Measurements from ENCODE around the gene KCNJ11.

KCNJ11 gene

GRCh38 chr11:17408026-17408425, 19.6 kb upstream of the KCNJ11 start:
- DNase-seq, result no peak

- DNase-seq, result no peak
Measured at GRCh38 chr11:17407575-17407974, 19.1 kb upstream of the KCNJ11 start.

GRCh38 chr11:17406818-17407149, 18.3 kb upstream of the KCNJ11 start:
- DNase-seq, result no peak

GRCh38 chr11:17406082-17406817, 17.8 kb upstream of the KCNJ11 start:
- DNase-seq, result no peak

- peak in 1 of 2 experiments; percentile 20 for DNase-seq
Measured at GRCh38 chr11:17405232-17406005, 17.0 kb upstream of the KCNJ11 start.

- no peak for DNase-seq
Measured at GRCh38 chr11:17403980-17404759, 15.7 kb upstream of the KCNJ11 start.

GRCh38 chr11:17402486-17402885, 14.0 kb upstream of the KCNJ11 start:
- no peak for DNase-seq

- no peak for DNase-seq
Measured at GRCh38 chr11:17401841-17402240, 13.4 kb upstream of the KCNJ11 start.

- no peak for DNase-seq
Measured at GRCh38 chr11:17401316-17401715, 12.9 kb upstream of the KCNJ11 start.

- no peak for DNase-seq
Measured at GRCh38 chr11:17400048-17400775, 11.8 kb upstream of the KCNJ11 start.

- DNase-seq, result no peak
Measured at GRCh38 chr11:17399236-17399635, 10.8 kb upstream of the KCNJ11 start.

- no peak for DNase-seq
Measured at GRCh38 chr11:17397311-17398002, 9.0 kb upstream of the KCNJ11 start.

- DNase-seq, result no peak
Measured at GRCh38 chr11:17396598-17397310, 8.3 kb upstream of the KCNJ11 start.

- DNase-seq, result no peak
Measured at GRCh38 chr11:17395978-17396377, 7.5 kb upstream of the KCNJ11 start.

GRCh38 chr11:17395554-17395961, 7.1 kb upstream of the KCNJ11 start:
- DNase-seq, result no peak

GRCh38 chr11:17394743-17395390, 6.4 kb upstream of the KCNJ11 start:
- DNase-seq, result no peak

GRCh38 chr11:17393472-17393871, 5.0 kb upstream of the KCNJ11 start:
- no peak for DNase-seq

GRCh38 chr11:17392872-17393271, 4.4 kb upstream of the KCNJ11 start:
- DNase-seq, result no peak

- DNase-seq, result peak; percentile 56 to 62
Measured at GRCh38 chr11:17391493-17392355, 3.3 kb upstream of the KCNJ11 start.
